HG03439 (cell line): ENCODE data around the gene F10.
"Not testable (repeated sequence)": the region's sequence is repeated elsewhere in the genome, so short reads cannot be mapped to it uniquely, and the experiment has no call there.

Source experiments
- ATAC-seq: cut with Tn5 transposase; IDR thresholded peaks from one replicate; pipeline ENCODE4 v1.9.1; 2021; ENCODE audit warnings: mild to moderate bottlenecking, moderate library complexity; ENCODE audit not compliant: unreplicated experiment

Gene F10

GRCh38 chr13:113098162-113098732 lies 24.4 kb upstream of the F10 start:
- no peak for ATAC-seq

- ATAC-seq: no peak
Measured at GRCh38 chr13:113099142-113099541, 23.5 kb upstream of the F10 start.

GRCh38 chr13:113102302-113102701 lies 20.3 kb upstream of the F10 start:
- not testable (repeated sequence) for ATAC-seq

- ATAC-seq: no peak
Measured at GRCh38 chr13:113102727-113103126, 19.9 kb upstream of the F10 start.

DNA sequence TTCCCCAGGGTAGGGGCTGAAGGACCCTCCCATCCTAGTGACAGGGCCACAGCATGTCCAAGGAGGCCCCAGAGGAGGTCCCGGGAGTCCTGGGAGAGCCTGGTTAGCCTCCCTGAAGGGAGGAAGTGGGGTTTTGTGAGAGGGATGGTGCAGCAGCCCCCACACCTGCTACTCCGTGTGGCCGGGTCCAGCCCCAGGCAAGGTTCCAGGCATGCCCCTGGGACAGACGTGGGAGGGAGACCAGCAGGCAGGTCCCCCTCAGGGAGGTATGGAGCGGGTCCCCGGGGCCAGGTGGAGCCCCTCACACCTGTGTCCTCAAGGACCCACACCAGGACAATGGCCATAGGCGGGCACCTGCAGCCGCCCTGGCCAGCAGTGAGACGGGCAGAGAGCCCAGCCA lies 19.0 kb upstream of the F10 start:
- no peak for ATAC-seq

DNA sequence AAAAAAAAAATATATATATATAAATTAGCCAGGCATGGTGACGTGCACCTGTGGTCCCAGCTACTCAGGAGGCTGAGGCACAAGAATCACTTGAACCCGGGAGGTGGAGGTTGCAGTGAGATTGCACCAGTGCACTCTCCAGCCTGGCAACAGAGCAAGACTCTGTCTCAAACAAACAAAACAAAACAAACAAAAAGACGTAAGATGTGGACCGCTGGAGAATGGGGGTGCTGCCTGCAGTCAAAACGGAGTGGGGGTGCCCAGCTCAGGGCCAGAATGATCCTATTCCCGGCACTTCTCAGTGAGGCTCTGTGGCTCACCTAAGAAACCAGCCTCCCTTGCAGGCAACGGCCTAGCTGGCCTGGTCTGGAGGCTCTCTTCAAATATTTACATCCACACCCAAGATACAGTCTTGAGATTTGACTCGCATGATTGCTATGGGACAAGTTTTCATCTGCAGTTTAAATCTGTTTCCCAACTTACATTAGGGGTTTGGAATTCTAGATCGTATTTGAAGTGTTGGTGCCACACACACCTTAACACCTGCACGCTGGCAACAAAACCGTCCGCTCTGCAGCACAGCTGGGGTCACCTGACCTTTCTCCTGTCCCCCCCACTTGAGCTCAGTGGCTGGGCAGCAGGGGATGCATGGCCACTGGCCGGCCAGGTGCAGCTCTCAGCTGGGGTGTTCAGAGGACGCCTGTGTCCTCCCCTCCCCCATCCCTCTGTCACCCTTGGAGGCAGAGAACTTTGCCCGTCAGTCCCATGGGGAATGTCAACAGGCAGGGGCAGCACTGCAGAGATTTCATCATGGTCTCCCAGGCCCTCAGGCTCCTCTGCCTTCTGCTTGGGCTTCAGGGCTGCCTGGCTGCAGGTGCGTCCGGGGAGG lies 17.3 kb upstream of the F10 start, which contains the start of gene F7:
TSS of gene F7 (plus strand) at position 760 of the 889 bp plus-strand sequence. CDS start at position 811, 51 bp downstream.
- no peak for ATAC-seq

- ATAC-seq: no peak
Measured at GRCh38 chr13:113105921-113106452, 16.6 kb upstream of the F10 start.

- no peak for ATAC-seq
Measured at GRCh38 chr13:113106711-113107351, 15.8 kb upstream of the F10 start.

- ATAC-seq: not testable (repeated sequence)
Measured at GRCh38 chr13:113108521-113108920, 14.1 kb upstream of the F10 start.

GRCh38 chr13:113109151-113110047 lies 13.2 kb upstream of the F10 start:
- no peak for ATAC-seq

DNA sequence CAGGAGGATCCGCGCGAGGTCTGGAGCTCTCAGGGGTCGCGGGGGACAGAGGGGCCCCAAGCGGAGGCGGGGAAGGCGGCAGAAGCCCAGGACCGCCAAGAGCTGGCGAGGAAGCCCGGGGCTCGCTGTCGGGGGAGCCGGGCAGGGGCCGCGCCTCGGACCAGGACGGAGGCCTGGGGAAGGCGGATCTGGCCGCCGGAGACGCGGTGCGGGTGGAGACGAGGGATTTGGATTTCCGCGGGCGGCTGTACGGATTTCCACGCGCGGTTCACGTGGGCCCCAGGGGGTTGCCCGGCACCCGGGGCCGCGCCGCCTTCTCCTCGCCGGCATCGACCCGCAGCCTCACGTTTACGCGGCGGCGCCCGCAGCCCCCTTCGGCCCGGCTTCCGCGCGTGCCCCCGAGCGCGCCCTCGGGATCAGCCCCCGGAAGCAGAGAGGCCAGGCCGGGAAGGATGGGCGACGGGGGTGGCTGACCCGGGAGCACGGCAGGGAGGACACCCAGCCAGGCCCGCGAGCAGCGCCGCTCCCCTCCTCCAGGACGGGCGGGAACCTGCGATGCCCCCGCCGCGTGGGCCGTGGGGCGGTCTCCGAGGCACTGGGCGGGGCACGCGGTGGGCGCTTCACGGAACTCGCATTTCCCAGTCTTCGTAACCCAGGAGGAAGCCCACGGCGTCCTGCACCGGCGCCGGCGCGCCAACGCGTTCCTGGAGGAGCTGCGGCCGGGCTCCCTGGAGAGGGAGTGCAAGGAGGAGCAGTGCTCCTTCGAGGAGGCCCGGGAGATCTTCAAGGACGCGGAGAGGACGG lies 12.3 kb upstream of the F10 start:
- ATAC-seq: no peak

GRCh38 chr13:113110852-113111315 lies 11.7 kb upstream of the F10 start:
- ATAC-seq: no peak

GRCh38 chr13:113111821-113112220 lies 10.8 kb upstream of the F10 start:
- not testable (repeated sequence) for ATAC-seq

DNA sequence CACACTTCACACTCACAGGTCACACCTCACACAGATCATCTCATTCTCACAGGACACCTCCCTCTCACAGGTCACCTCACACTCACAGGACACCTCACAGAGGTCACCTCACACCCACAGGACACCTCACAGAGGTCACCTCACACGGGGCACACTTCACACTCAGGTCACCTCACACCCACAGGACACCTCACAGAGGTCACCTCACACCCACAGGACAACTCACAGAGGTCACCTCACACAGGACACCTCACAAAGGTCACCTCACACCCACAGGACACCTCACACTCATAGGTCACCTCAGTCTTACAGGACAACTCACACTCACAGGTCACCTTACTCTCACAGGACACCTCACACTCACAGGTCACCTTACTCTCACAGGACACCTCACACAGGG lies 10.1 kb upstream of the F10 start:
- not testable (repeated sequence) for ATAC-seq

- no peak for ATAC-seq
Measured at GRCh38 chr13:113112893-113113845, 9.4 kb upstream of the F10 start.

GRCh38 chr13:113113846-113114271 lies 8.7 kb upstream of the F10 start:
- no peak for ATAC-seq

- no peak for ATAC-seq
Measured at GRCh38 chr13:113114511-113115362, 7.9 kb upstream of the F10 start.
